H1 (cell line): ENCODE data around the gene MMP17. TPM values are rescaled to one million over a fixed set of nuclear protein-coding genes. Genes with fewer than 3 reads are reported as not detected.
"Not testable (repeated sequence)": the region's sequence is repeated elsewhere in the genome, so short reads cannot be mapped to it uniquely, and the experiment has no call there.

Experiments used
- CTCF ChIA-PET: fragments of 300-600 bp; sonication (Branson Sonifier 250); formaldehyde crosslinking; loops from one replicate; lab custom pipeline; 2021; ENCODE audit not compliant: partially characterized antibody; lab: Charles Lee
- POLR2A ChIA-PET: fragments of 300-600 bp; sonication (Branson Sonifier 250); formaldehyde crosslinking; loops from one replicate; lab custom pipeline; 2021; ENCODE audit warnings: inconsistent platforms; ENCODE audit not compliant: partially characterized antibody; lab: Charles Lee
- DNase-seq, 2 experiments: peaks; one replicate each; pipeline versions ENCODE4 v3.0.0 to v3.0.0-alpha.2; 2010 to 2022; ENCODE audit warnings: low spot score in 2 of 2, low read depth in 1 of 2, mixed read lengths in 1 of 2
- FAIRE-seq: peaks from 2 replicates; lab custom pipeline; 2011; peaks lifted over from hg19 to GRCh38; lab: Jason Lieb, UNC
- H2AFZ ChIP-seq: 2 replicates; pipeline ENCODE4 v1.8.1; 2012; ENCODE audit warnings: low read length, inconsistent platforms
- H2AK5ac ChIP-seq: 2 replicates; pipeline ENCODE4 v1.6.1; 2013; ENCODE audit warnings: low read depth, low read length
- H2BK120ac ChIP-seq: replicated peaks from 2 replicates; pipeline ENCODE3; 2013; ENCODE audit warnings: low read depth, low read length, inconsistent platforms
- H2BK12ac ChIP-seq: 2 replicates; pipeline ENCODE4 v1.6.1; 2013; ENCODE audit warnings: low read depth, low read length
- H2BK15ac ChIP-seq: 2 replicates; pipeline ENCODE4 v1.6.1; 2013; ENCODE audit warnings: low read length
- H2BK20ac ChIP-seq: 2 replicates; pipeline ENCODE4 v1.6.1; 2013; ENCODE audit warnings: low read length
- H2BK5ac ChIP-seq: 2 replicates; pipeline ENCODE4 v1.6.1; 2013; ENCODE audit warnings: low read depth, low read length
- H3K14ac ChIP-seq: 2 replicates; pipeline ENCODE4 v1.6.1; 2013; ENCODE audit warnings: inconsistent platforms; ENCODE audit not compliant: insufficient read length
- H3K18ac ChIP-seq: 2 replicates; pipeline ENCODE4 v1.6.1; 2013; ENCODE audit warnings: low read length; ENCODE audit errors: extremely low read depth
- H3K23ac ChIP-seq: 2 replicates; pipeline ENCODE4 v1.6.1; 2013; ENCODE audit warnings: inconsistent platforms; ENCODE audit not compliant: insufficient read length
- H3K23me2 ChIP-seq: 2 replicates; pipeline ENCODE4 v1.6.1; 2013; ENCODE audit warnings: low read depth, low read length
- H3K27ac ChIP-seq: 2 replicates; pipeline ENCODE4 v1.6.1; 2011; ENCODE audit warnings: low read depth, low read length, inconsistent platforms
- H3K27me3 ChIP-seq, 4 experiments: replicated peaks in 1 of 4; 1 replicate in 1 of 4; 2 replicates in 3 of 4; pipeline versions ENCODE4 v1.6.1 to v1.8.1; 2011 to 2013; ENCODE audit warnings: low read length in 3 of 4, mild to moderate bottlenecking in 3 of 4, inconsistent platforms in 2 of 4, mixed read lengths in 2 of 4, moderate library complexity in 1 of 4; ENCODE audit not compliant: control insufficient read depth in 3 of 4, insufficient read depth in 3 of 4; ENCODE audit errors: extremely low read depth in 1 of 4
- H3K36me3 ChIP-seq, 4 experiments: 2 replicates each; pipeline versions ENCODE4 v1.6.1 to v1.8.1; 2011 to 2013; ENCODE audit warnings: mild to moderate bottlenecking in 4 of 4, low read length in 3 of 4, moderate library complexity in 2 of 4, control low read depth in 1 of 4, inconsistent platforms in 1 of 4; ENCODE audit not compliant: insufficient read depth in 4 of 4, control insufficient read depth in 2 of 4
- H3K4ac ChIP-seq: replicated peaks from 2 replicates; pipeline ENCODE3; 2013; ENCODE audit warnings: low read length, low read depth, mixed read lengths, inconsistent platforms; ENCODE audit not compliant: insufficient read length
- H3K4me1 ChIP-seq, 4 experiments: replicated peaks in 1 of 4; 1 replicate in 1 of 4; 2 replicates in 3 of 4; pipeline versions ENCODE4 v1.6.1 to v1.8.1; 2011 to 2013; ENCODE audit warnings: low read length in 3 of 4, inconsistent platforms in 2 of 4, mixed read lengths in 1 of 4; ENCODE audit not compliant: insufficient read depth in 4 of 4, control insufficient read depth in 3 of 4
- H3K4me2 ChIP-seq, 2 experiments: 2 replicates each; pipeline versions ENCODE4 v1.6.1 to v1.8.1; 2011 to 2013; ENCODE audit warnings: low read depth in 2 of 2, low read length in 2 of 2, control low read depth in 1 of 2, inconsistent platforms in 1 of 2, mild to moderate bottlenecking in 1 of 2; ENCODE audit not compliant: insufficient read depth in 1 of 2
- H3K4me3 ChIP-seq, 4 experiments: fragments of 200-600, 300-600 bp in 1 of 4; sonication (generic), shearing (Covaris generic), sonication (Bioruptor Twin) in 1 of 4; 2 replicates each; pipeline versions ENCODE4 v1.5.1 to v1.8.1; 2011 to 2016; ENCODE audit warnings: low read length in 4 of 4, low read depth in 3 of 4, control low read depth in 2 of 4, inconsistent platforms in 2 of 4, mild to moderate bottlenecking in 2 of 4, mixed read lengths in 1 of 4, moderate library complexity in 1 of 4; ENCODE audit not compliant: insufficient read depth in 2 of 4; ENCODE audit errors: extremely low read depth in 1 of 4
- H3K56ac ChIP-seq: replicated peaks from 2 replicates; pipeline ENCODE3; 2013; ENCODE audit warnings: low read depth, mild to moderate bottlenecking, mixed read lengths, low read length, inconsistent platforms; ENCODE audit not compliant: insufficient read length
- H3K79me1 ChIP-seq: 2 replicates; pipeline ENCODE4 v1.6.1; 2013; ENCODE audit warnings: low read depth, low read length, control low read depth
- H3K79me2 ChIP-seq, 2 experiments: 2 replicates each; pipeline versions ENCODE4 v1.6.1 to v1.8.1; 2012 to 2013; ENCODE audit warnings: low read length in 2 of 2, mild to moderate bottlenecking in 2 of 2, inconsistent platforms in 1 of 2; ENCODE audit not compliant: insufficient read depth in 2 of 2, control insufficient read depth in 1 of 2
- H3K9ac ChIP-seq, 4 experiments: replicated peaks in 1 of 4; 1 replicate in 1 of 4; 2 replicates in 3 of 4; pipeline versions ENCODE4 v1.6.1 to v1.8.1; 2011 to 2013; ENCODE audit warnings: low read depth in 3 of 4, low read length in 3 of 4, control low read depth in 2 of 4, mild to moderate bottlenecking in 2 of 4, moderate library complexity in 2 of 4, inconsistent platforms in 1 of 4; ENCODE audit errors: extremely low read depth in 1 of 4
- H3K9me3 ChIP-seq, 2 experiments: 2 replicates each; pipeline versions ENCODE4 v1.6.1 to v1.8.1; 2012 to 2013; ENCODE audit warnings: mild to moderate bottlenecking in 2 of 2, moderate library complexity in 2 of 2, control low read depth in 1 of 2, inconsistent platforms in 1 of 2, low read depth in 1 of 2, low read length in 1 of 2, mixed read lengths in 1 of 2; ENCODE audit not compliant: insufficient read depth in 2 of 2
- H4K20me1 ChIP-seq, 2 experiments: replicated peaks in 1 of 2; 2 replicates each; pipeline versions ENCODE3 to v1.8.1; 2011 to 2013; ENCODE audit warnings: inconsistent platforms in 2 of 2, low read length in 2 of 2, mild to moderate bottlenecking in 1 of 2; ENCODE audit not compliant: insufficient read depth in 2 of 2, control insufficient read depth in 1 of 2
- H4K5ac ChIP-seq: 2 replicates; pipeline ENCODE4 v1.6.1; 2013; ENCODE audit warnings: low read length, low read depth, mixed read lengths, inconsistent platforms; ENCODE audit not compliant: insufficient read length
- H4K8ac ChIP-seq: 2 replicates; pipeline ENCODE4 v1.8.0; 2013; ENCODE audit warnings: mild to moderate bottlenecking, moderate library complexity, low read length, inconsistent platforms; ENCODE audit not compliant: insufficient read depth; ENCODE audit errors: extremely low read depth
- H4K91ac ChIP-seq: replicated peaks from 2 replicates; pipeline ENCODE3; 2013; ENCODE audit warnings: low read length, mixed read lengths, inconsistent platforms; ENCODE audit not compliant: insufficient read length
- WGBS, 2 experiments: shearing (Covaris generic) in 1 of 2; methylation state at CpG; one replicate each; pipeline versions ENCODE4 v1.1.6 to v1.1.7; 2013 to 2015; ENCODE audit warnings: low lambda C conversion rate in 2 of 2, mixed read lengths in 2 of 2, inconsistent platforms in 1 of 2, low coverage in 1 of 2, missing lambda C conversion rate in 1 of 2; ENCODE audit not compliant: insufficient replicate concordance in 2 of 2, insufficient coverage in 1 of 2, insufficient read length in 1 of 2; ENCODE audit errors: extremely low coverage in 1 of 2, missing lambda C conversion rate in 1 of 2; 5-methylcytosine and 5-hydroxymethylcytosine counted together
- polyA plus RNA-seq, 7 experiments: library from polyadenylated mRNA; depleted of rRNA in 3 of 7; stranded (reverse) in 5 of 7; unstranded in 2 of 7; fragments of >200 nt in 5 of 7; fragments of 200-250 nt in 2 of 7; gene quantifications; 1 replicate in 5 of 7; 2 replicates in 1 of 7; 4 replicates in 1 of 7; pipeline versions ENCODE4 v1.2.1 to v1.2.3, GENCODE V29; 2011 to 2013; ENCODE audit warnings: missing spikeins in 2 of 7, mixed read lengths in 2 of 7
- total RNA-seq: library from RNA; stranded (reverse); fragmentation: NEBNext Ultra II Directional; extraction: Animal tissue kit (Norgen Biotek cat#: 25700); gene quantifications from 2 replicates; pipeline ENCODE4 v1.2.1, GENCODE V29; 2021

MMP17 gene
- total and polyA plus RNA-seq, 2 of the 8 experiments (the other 6 are each of a cell fraction or from before 2014, with no cell fraction given): 41.3 to 53.8 TPM

- H2AFZ ChIP-seq, H2BK15ac ChIP-seq, H4K91ac ChIP-seq, H3K4me3 ChIP-seq, H4K8ac ChIP-seq, H3K4ac ChIP-seq, H3K4me2 ChIP-seq, H3K27ac ChIP-seq, H2BK5ac ChIP-seq, H3K56ac ChIP-seq, H2BK12ac ChIP-seq, H2BK120ac ChIP-seq, H3K27me3 ChIP-seq, CTCF ChIA-PET, H3K9ac ChIP-seq, H3K14ac ChIP-seq, H3K79me1 ChIP-seq, H2AK5ac ChIP-seq, DNase-seq, H3K23me2 ChIP-seq, H3K36me3 ChIP-seq, POLR2A ChIA-PET, H4K5ac ChIP-seq, H3K79me2 ChIP-seq, H3K18ac ChIP-seq, FAIRE-seq, H2BK20ac ChIP-seq, H3K23ac ChIP-seq, H3K9me3 ChIP-seq: not testable (repeated sequence)
- H4K20me1 ChIP-seq: peaks cover 6 to 11% of the 10 kb centered on the region in 2 experiments
- WGBS, 2 experiments: 85% methylated on average over 8 of the region's 8 CpGs; no CpG with 5 or more reads in 1 of the 2 experiments
- peaks cover 0 to 14% (median 12%) of the 10 kb centered on the region in 4 experiments; a peak in 6 of 7 replicates for H3K4me1 ChIP-seq
Observed at GRCh38 chr12:131891722-131892121, 63.5 kb downstream of the MMP17 start.
